Endothelial cell of umbilical vein (primary cell): Measurements from ENCODE around the gene DGKA. TPM values are rescaled to one million over a fixed set of nuclear protein-coding genes. Genes with fewer than 3 reads are reported as not detected.
A peak's percentile ranks its signal among the peaks of the same experiment; 100 is the strongest.

ENCODE experiments used
- BruUV-seq: library from RNA; stranded (reverse); fragments of 400-500 nt; replicated peaks from 2 replicates; lab custom pipeline; 2021; lab: Mats Ljungman, UMichigan
- CTCF ChIA-PET: fragments of 300-600, 350-600 bp; sonication (Branson Sonifier 250); formaldehyde crosslinking; loops from one replicate; lab custom pipeline; 2021; ENCODE audit warnings: antibody characterized with exemption, inconsistent platforms; lab: Charles Lee
- POLR2A ChIA-PET: fragments of 300-600, 350-600 bp; sonication (Branson Sonifier 250); formaldehyde crosslinking; loops from one replicate; lab custom pipeline; 2021; ENCODE audit warnings: antibody characterized with exemption, inconsistent platforms; lab: Charles Lee
- DNase-seq: peaks from one replicate; pipeline ENCODE4 v3.0.0-alpha.2; 2011; ENCODE audit warnings: low read depth, low spot score
- FAIRE-seq: peaks from 2 replicates; lab custom pipeline; 2011; peaks lifted over from hg19 to GRCh38; lab: Jason Lieb, UNC
- H2AFZ ChIP-seq: 2 replicates; pipeline ENCODE4 v1.6.0; 2012; ENCODE audit warnings: low read depth, low read length, control low read depth, inconsistent platforms
- H3K27ac ChIP-seq: 2 replicates; pipeline ENCODE4 v1.5.1; 2011; ENCODE audit warnings: low read depth, mild to moderate bottlenecking, control low read depth, low read length, moderate library complexity; ENCODE audit not compliant: insufficient read depth
- H3K27me3 ChIP-seq, 2 experiments: 2 replicates each; pipeline versions ENCODE4 v1.6.0 to v1.6.1; 2011; ENCODE audit warnings: low read length in 2 of 2, mixed read lengths in 1 of 2; ENCODE audit not compliant: control insufficient read depth in 2 of 2, insufficient read depth in 2 of 2
- H3K36me3 ChIP-seq, 2 experiments: 2 replicates in 1 of 2; 3 replicates in 1 of 2; pipeline ENCODE4 v1.5.1; 2011; ENCODE audit warnings: low read length in 2 of 2, mild to moderate bottlenecking in 1 of 2, moderate library complexity in 1 of 2; ENCODE audit not compliant: control insufficient read depth in 2 of 2, insufficient read depth in 2 of 2; ENCODE audit errors: extremely low read depth in 1 of 2
- H3K4me1 ChIP-seq: 3 replicates; pipeline ENCODE4 v1.5.1; 2011; ENCODE audit warnings: mild to moderate bottlenecking, low read length; ENCODE audit not compliant: control insufficient read depth, insufficient read depth; ENCODE audit errors: extremely low read depth
- H3K4me2 ChIP-seq: 2 replicates; pipeline ENCODE4 v1.6.1; 2011; ENCODE audit warnings: low read length, control low read depth, mixed read lengths; ENCODE audit not compliant: insufficient read depth
- H3K4me3 ChIP-seq, 3 experiments: fragments of 200-600 bp in 1 of 3; sonication (generic), shearing (Covaris generic) in 1 of 3; replicated peaks in 1 of 3; 2 replicates each; pipeline ENCODE4 v1.5.1; 2011 to 2016; ENCODE audit warnings: control low read depth in 3 of 3, low read length in 3 of 3, mild to moderate bottlenecking in 2 of 3, inconsistent platforms in 1 of 3, low read depth in 1 of 3, moderate library complexity in 1 of 3; ENCODE audit not compliant: insufficient read depth in 1 of 3
- H3K79me2 ChIP-seq: 2 replicates; pipeline ENCODE4 v1.6.0; 2012; ENCODE audit warnings: low read length, inconsistent platforms; ENCODE audit not compliant: control insufficient read depth, insufficient read depth
- H3K9ac ChIP-seq: replicated peaks from 2 replicates; pipeline ENCODE3; 2011; ENCODE audit warnings: low read length, control low read depth; ENCODE audit not compliant: insufficient read depth; ENCODE audit errors: extremely low read depth
- H3K9me1 ChIP-seq: replicated peaks from 3 replicates; pipeline ENCODE4 v1.6.0; 2011; ENCODE audit warnings: mild to moderate bottlenecking, low read length; ENCODE audit not compliant: control insufficient read depth, insufficient read depth; ENCODE audit errors: extremely low read depth
- H3K9me3 ChIP-seq: replicated peaks from 2 replicates; pipeline ENCODE4 v1.5.1; 2012; ENCODE audit warnings: low read length, inconsistent platforms; ENCODE audit not compliant: control insufficient read depth, insufficient read depth
- H4K20me1 ChIP-seq: replicated peaks from 2 replicates; pipeline ENCODE3; 2011; ENCODE audit warnings: mild to moderate bottlenecking, low read length; ENCODE audit not compliant: control insufficient read depth, insufficient read depth; ENCODE audit errors: extremely low read depth
- CTCF ChIP-seq, 2 donors: IDR thresholded peaks; 1 replicate in 1 of 2; 2 replicates in 1 of 2; pipeline ENCODE4 v1.5.1; 2011; ENCODE audit warnings: low read length in 2 of 2, mild to moderate bottlenecking in 2 of 2, moderate library complexity in 2 of 2, control low read depth in 1 of 2, inconsistent platforms in 1 of 2, low read depth in 1 of 2; ENCODE audit not compliant: insufficient read depth in 1 of 2; ENCODE audit errors: extremely low read depth in 1 of 2
- EZH2 ChIP-seq: IDR thresholded peaks from 2 replicates; pipeline ENCODE4 v1.6.1; 2012; ENCODE audit warnings: borderline replicate concordance, low read depth, mild to moderate bottlenecking, moderate library complexity, low read length, inconsistent platforms; ENCODE audit not compliant: severe bottlenecking
- FOS ChIP-seq: IDR thresholded peaks from 2 replicates; pipeline ENCODE4 v1.6.1; 2011; ENCODE audit warnings: mild to moderate bottlenecking, low read length, moderate library complexity, borderline replicate concordance; ENCODE audit not compliant: insufficient read depth
- GATA2 ChIP-seq: IDR thresholded peaks from 2 replicates; pipeline ENCODE4 v1.7.0; 2011; ENCODE audit warnings: low read depth, mild to moderate bottlenecking, moderate library complexity, mixed read lengths, low read length; ENCODE audit not compliant: insufficient read length, insufficient read depth
- JUN ChIP-seq: IDR thresholded peaks from 2 replicates; pipeline ENCODE4 v1.6.1; 2011; ENCODE audit warnings: borderline replicate concordance, low read depth; ENCODE audit not compliant: insufficient read length, insufficient read depth
- MYC ChIP-seq: IDR thresholded peaks from one replicate; pipeline ENCODE4 v1.6.1; 2011; ENCODE audit warnings: mild to moderate bottlenecking, low read depth, low read length
- POLR2A ChIP-seq: IDR thresholded peaks from 2 replicates; pipeline ENCODE4 v1.6.1; 2012; ENCODE audit warnings: low read depth, mild to moderate bottlenecking, control low read depth, low read length
- POLR2AphosphoS5 ChIP-seq: IDR thresholded peaks from 2 replicates; pipeline ENCODE4 v1.6.1; 2012; ENCODE audit warnings: low read depth, mild to moderate bottlenecking, control low read depth, low read length, moderate library complexity; ENCODE audit not compliant: insufficient read depth
- dilution Hi-C: fragments of 300-500 bp; cut with MboI; formaldehyde crosslinking; loops from one replicate; pipeline ENCODE4 v1.15.0; 2019; ENCODE audit warnings: low sequenced_read_pairs; ENCODE audit not compliant: extremely low pct_ligation_motif_present
- intact Hi-C: fragments of 100-400 bp; cut with micrococcal nuclease; formaldehyde crosslinking; loops from one replicate; pipeline ENCODE4 v1.10.0; 2022
- polyA plus RNA-seq, 4 experiments: library from polyadenylated mRNA; depleted of rRNA in 3 of 4; stranded (reverse) in 3 of 4; unstranded in 1 of 4; fragments of >200 nt; gene quantifications; 2 replicates each; pipeline versions ENCODE4 v1.2.1 to v1.2.3, GENCODE V29; 2011 to 2012; ENCODE audit warnings: missing spikeins in 1 of 4
- total RNA-seq: library from RNA; stranded (reverse); gene quantifications from 2 replicates; pipeline ENCODE4 v1.2.3, GENCODE V29; 2021
- TF ChIP-seq, protein P1 (sequence below): IDR thresholded peaks from 2 replicates; pipeline ENCODE4 v1.6.1; 2011; ENCODE audit not compliant: insufficient read depth, insufficient read length

The DGKA gene
- total and polyA plus RNA-seq, 2 donors (not counting 3 experiments of a cell fraction or from before 2014, with no cell fraction given), result 49.8 to 53.2 TPM

GRCh38 chr12:55940065-55940732, 9.2 kb downstream of the DGKA start:
- Histone ChIP-seq H3K27me3 (no peaks in the 10 kb centered on the region), H3K4me1 (no peaks in the 10 kb centered on the region), H4K20me1 (no peaks in the 10 kb centered on the region), H3K4me3 (no peak overlapping the region), H2AFZ (peak overlapping the region; percentile 41), H3K27ac (no peak overlapping the region), H3K9me1 (no peaks in the 10 kb centered on the region), H3K79me2 (no peaks in the 10 kb centered on the region), H3K9me3 (no peaks in the 10 kb centered on the region), H3K9ac (no peak overlapping the region), H3K4me2 (peak overlapping the region; percentile 14), H3K36me3 (peaks cover 4 to 9% of the 10 kb centered on the region in 2 experiments)
- ChIA-PET CTCF (interaction anchor here (0.6 to 3.3 kb wide), 36 partner anchors 9 to 219 kb away, joined by 3 to 66 read pairs (median 4); partner anchors contain the start of genes DGKA, DNAJC14, ORMDL2 and PYM1), POLR2A (interaction anchor here (1.0 kb wide), 1 partner anchor 34 kb away, joined by 3 read pairs; the partner anchor contains the start of gene RAB5B)
- no TSS peak for BruUV-seq
- TF ChIP-seq, protein P1, sequence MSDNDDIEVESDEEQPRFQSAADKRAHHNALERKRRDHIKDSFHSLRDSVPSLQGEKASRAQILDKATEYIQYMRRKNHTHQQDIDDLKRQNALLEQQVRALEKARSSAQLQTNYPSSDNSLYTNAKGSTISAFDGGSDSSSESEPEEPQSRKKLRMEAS, result no peak
- TF ChIP-seq POLR2AphosphoS5 (peak; percentile 31), JUN (no peak), CTCF (IDR thresholded peaks at IDR 0.05; ENCODE audit: extremely low read depth in 1 of 2, insufficient read depth in 1 of 2, low read depth in 1 of 2, low read length in 2 of 2) (peak; percentile 89 to 98), EZH2 (no peak), GATA2 (no peak), POLR2A (no peak), FOS (no peak), MYC (no peak)
- intact Hi-C loops (loop anchor here (1.0 kb wide), 4 partner anchors 8 to 281 kb away; no protein-coding TSS in a partner anchor), dilution Hi-C loops (no loop called here)
- DNase-seq (peak; percentile 85), FAIRE-seq (peak; percentile 88)
